HCT116 (cell line): ENCODE results near the gene POMGNT2. TPM values are rescaled to one million over a fixed set of nuclear protein-coding genes. Genes with fewer than 3 reads are reported as not detected.

ENCODE experiments used
- ATAC-seq: fragments of 200-7000 bp; cut with Tn5 transposase; 2 replicates; pipeline ENCODE4 v1.9.1; 2020; ENCODE audit warnings: mild to moderate bottlenecking, moderate library complexity
- BruUV-seq: library from RNA; stranded (reverse); fragments of 400-500 nt; replicated peaks from 2 replicates; lab custom pipeline; 2021; lab: Mats Ljungman, UMichigan
- CTCF ChIA-PET: fragments of 300-600 bp; sonication (Branson Sonifier 250); formaldehyde crosslinking; loops from one replicate; lab custom pipeline; 2021; ENCODE audit warnings: antibody characterized with exemption; lab: Charles Lee
- POLR2A ChIA-PET: fragments of 300-600, 350-600 bp; sonication (Branson Sonifier 250); formaldehyde crosslinking; loops from one replicate; lab custom pipeline; 2021; ENCODE audit warnings: antibody characterized with exemption; lab: Charles Lee
- RAD21 ChIA-PET, 2 experiments: fragments of 300-600 bp; sonication (Branson Sonifier 250); formaldehyde crosslinking; loops; one replicate each; lab custom pipeline; 2023; ENCODE audit warnings: low total read pairs in 2 of 2; ENCODE audit not compliant: uncharacterized antibody in 2 of 2, unreplicated experiment in 2 of 2, low non-redundant PET in 1 of 2; lab: Charles Lee
- DNase-seq: peaks from one replicate; pipeline ENCODE4 v3.0.0-alpha.2; 2010; ENCODE audit warnings: low read depth, low spot score
- H2AFZ ChIP-seq: fragments of 200-600 bp; shearing (Covaris generic), sonication (generic); 2 replicates; pipeline ENCODE4 v1.6.1; 2017; ENCODE audit warnings: low read depth, mixed run types, mixed read lengths, antibody characterized with exemption, low read length; ENCODE audit not compliant: poor library complexity, severe bottlenecking
- H3K27ac ChIP-seq: 2 replicates; pipeline ENCODE4 v1.5.1; 2012; ENCODE audit warnings: low read depth, low read length
- H3K27me3 ChIP-seq: fragments of 200-600 bp; sonication (generic); 2 replicates; pipeline ENCODE4 v1.6.1; 2016; ENCODE audit warnings: mixed run types, low read length, mixed read lengths; ENCODE audit not compliant: insufficient read depth
- H3K36me3 ChIP-seq, 2 experiments: fragments of 200-500 bp in 1 of 2; fragments of 200-600 bp in 1 of 2; sonication (Bioruptor generic) in 1 of 2; sonication (generic) in 1 of 2; 2 replicates each; pipeline versions ENCODE4 v1.5.1 to v1.6.1; 2014 to 2016; ENCODE audit warnings: low read length in 2 of 2, inconsistent platforms in 1 of 2, mixed read lengths in 1 of 2, mixed run types in 1 of 2; ENCODE audit not compliant: insufficient read depth in 2 of 2, control insufficient read depth in 1 of 2
- H3K4me1 ChIP-seq, 2 experiments: fragments of 200-600 bp in 1 of 2; sonication (generic) in 1 of 2; 2 replicates each; pipeline versions ENCODE4 v1.5.1 to v1.6.1; 2012 to 2017; ENCODE audit warnings: low read length in 2 of 2, inconsistent platforms in 1 of 2, mild to moderate bottlenecking in 1 of 2, mixed read lengths in 1 of 2, mixed run types in 1 of 2, moderate library complexity in 1 of 2; ENCODE audit not compliant: insufficient read depth in 2 of 2, control insufficient read depth in 1 of 2
- H3K4me2 ChIP-seq: fragments of 200-600 bp; sonication (generic); 2 replicates; pipeline ENCODE4 v1.6.1; 2017; ENCODE audit warnings: mixed run types, low read length, mixed read lengths
- H3K4me3 ChIP-seq, 2 experiments: fragments of 200-600 bp in 1 of 2; sonication (generic) in 1 of 2; replicated peaks in 1 of 2; 2 replicates each; pipeline ENCODE4 v1.5.1; 2011 to 2016; ENCODE audit warnings: low read length in 2 of 2, control low read depth in 1 of 2, low read depth in 1 of 2, mild to moderate bottlenecking in 1 of 2, mixed read lengths in 1 of 2, mixed run types in 1 of 2
- H3K79me2 ChIP-seq: fragments of 200-600 bp; sonication (generic); 2 replicates; pipeline ENCODE4 v1.6.1; 2017; ENCODE audit warnings: mild to moderate bottlenecking, mixed run types, low read length, moderate library complexity, mixed read lengths; ENCODE audit not compliant: insufficient read depth
- H3K9ac ChIP-seq: fragments of 200-600 bp; sonication (generic); 2 replicates; pipeline ENCODE4 v1.6.1; 2016; ENCODE audit warnings: low read length, mixed read lengths
- H3K9me2 ChIP-seq: fragments of 200-600 bp; sonication (generic), shearing (Covaris generic); 2 replicates; pipeline ENCODE4 v1.6.1; 2017; ENCODE audit warnings: mixed run types, mild to moderate bottlenecking, moderate library complexity; ENCODE audit not compliant: insufficient read depth
- H3K9me3 ChIP-seq, 2 experiments: fragments of 200-500 bp in 1 of 2; fragments of 200-600 bp in 1 of 2; sonication (Bioruptor generic) in 1 of 2; sonication (generic) in 1 of 2; 2 replicates each; pipeline ENCODE4 v1.6.1; 2014 to 2017; ENCODE audit warnings: low read length in 2 of 2, mixed read lengths in 2 of 2, inconsistent platforms in 1 of 2, low read depth in 1 of 2, mild to moderate bottlenecking in 1 of 2, mixed run types in 1 of 2, moderate library complexity in 1 of 2; ENCODE audit not compliant: control insufficient read depth in 1 of 2, insufficient read depth in 1 of 2
- H4K20me1 ChIP-seq: fragments of 200-600 bp; sonication (generic), shearing (Covaris generic); 2 replicates; pipeline ENCODE4 v1.6.1; 2017; ENCODE audit warnings: mixed run types, mild to moderate bottlenecking, moderate library complexity; ENCODE audit not compliant: insufficient read depth
- ATF3 ChIP-seq: IDR thresholded peaks from 2 replicates; pipeline ENCODE4 v1.6.1; 2012
- CTCF ChIP-seq, 3 experiments: fragments of 200-600 bp in 1 of 3; sonication (generic) in 1 of 3; IDR thresholded peaks in 2 of 3; conservative IDR thresholded peaks in 1 of 3; 2 replicates each; pipeline ENCODE4 v1.5.1; 2012 to 2017; ENCODE audit warnings: low read depth in 2 of 3, low read length in 2 of 3, antibody characterized with exemption in 1 of 3, borderline replicate concordance in 1 of 3, control low read depth in 1 of 3, mild to moderate bottlenecking in 1 of 3, mixed read lengths in 1 of 3, mixed run types in 1 of 3, moderate library complexity in 1 of 3; ENCODE audit not compliant: insufficient read depth in 1 of 3
- EGR1 ChIP-seq: IDR thresholded peaks from 2 replicates; pipeline ENCODE4 v1.6.1; 2012; ENCODE audit warnings: low read depth
- ELF1 ChIP-seq: IDR thresholded peaks from 2 replicates; pipeline ENCODE4 v1.6.1; 2012; ENCODE audit warnings: low read depth, borderline replicate concordance
- EZH2 ChIP-seq: fragments of 200-600 bp; sonication (generic); IDR thresholded peaks from 2 replicates; pipeline ENCODE4 v1.6.1; 2017; ENCODE audit warnings: antibody characterized with exemption, mixed run types
- EZH2phosphoT487 ChIP-seq: fragments of 200-600 bp; IDR thresholded peaks from 2 replicates; pipeline ENCODE4 v1.6.1; 2018; ENCODE audit warnings: antibody characterized with exemption, borderline replicate concordance
- JUND ChIP-seq: IDR thresholded peaks from 2 replicates; pipeline ENCODE4 v1.6.1; 2012
- POLR2A ChIP-seq: IDR thresholded peaks from 2 replicates; pipeline ENCODE4 v1.7.0; 2011; ENCODE audit warnings: borderline replicate concordance; ENCODE audit not compliant: insufficient read depth, insufficient read length; ENCODE audit errors: extremely low read depth
- POLR2AphosphoS5 ChIP-seq: IDR thresholded peaks from 2 replicates; pipeline ENCODE4 v1.6.1; 2011; ENCODE audit warnings: mild to moderate bottlenecking, low read depth, low read length, moderate library complexity
- RAD21 ChIP-seq: IDR thresholded peaks from 2 replicates; pipeline ENCODE4 v1.6.1; 2012; ENCODE audit warnings: low read depth, mild to moderate bottlenecking
- SP1 ChIP-seq: IDR thresholded peaks from 2 replicates; pipeline ENCODE4 v1.6.1; 2012; ENCODE audit warnings: low read depth
- YY1 ChIP-seq: IDR thresholded peaks from 2 replicates; pipeline ENCODE4 v1.6.1; 2011; ENCODE audit warnings: low read length, low read depth, moderate library complexity, mild to moderate bottlenecking; ENCODE audit not compliant: insufficient replicate concordance; ENCODE audit errors: extremely low read depth
- ZBTB33 ChIP-seq: IDR thresholded peaks from 2 replicates; pipeline ENCODE4 v1.6.1; 2011; ENCODE audit warnings: mild to moderate bottlenecking, low read length, moderate library complexity; ENCODE audit not compliant: insufficient replicate concordance; ENCODE audit errors: extremely low read depth
- ZFX ChIP-seq: fragments of 450-650 bp; IDR thresholded peaks from 2 replicates; pipeline ENCODE4 v1.6.1; 2017
- ZNF274 ChIP-seq: fragments of 200-500 bp; sonication (Bioruptor generic); IDR thresholded peaks from 2 replicates; pipeline ENCODE4 v1.6.1; 2014; ENCODE audit warnings: mild to moderate bottlenecking, low read depth, low read length, inconsistent platforms
- intact Hi-C: fragments of 100-400 bp; cut with micrococcal nuclease; formaldehyde crosslinking; loops from 2 replicates; pipeline ENCODE4 v1.10.0; 2022
- total RNA-seq: library from RNA; stranded (reverse); gene quantifications from one replicate; pipeline ENCODE4 v1.2.1, GENCODE V29; 2021; ENCODE audit not compliant: unreplicated experiment

POMGNT2 gene
- total RNA-seq, 1 experiment from 2014 or later: 21.6 TPM

- TF ChIP-seq ATF3 (no peak), ELF1 (no peak), EZH2phosphoT487 (no peak)
- TF ChIP-seq, all 23 proteins: peak for 0
Measured at GRCh38 chr3:43035801-43036365, 70.0 kb downstream of the POMGNT2 start (continued).

- ChIA-PET CTCF (interaction anchor here (0.8 kb wide), 1 partner anchor 36 kb away, joined by 5 read pairs; no protein-coding TSS in a partner anchor), RAD21 (no interaction called here), POLR2A (no interaction called here)
- Histone ChIP-seq H3K79me2 (no peaks in the 10 kb centered on the region), H3K4me2 (no peak overlapping the region), H3K36me3 (no peaks in the 10 kb centered on the region), H3K27me3 (no peaks in the 10 kb centered on the region; the same call in 1 of the 2 replicates), H4K20me1 (no peaks in the 10 kb centered on the region), H3K9me2 (no peaks in the 10 kb centered on the region), H3K27ac (no peak overlapping the region), H3K9me3 (no peaks in the 10 kb centered on the region), H3K4me1 (no peaks in the 10 kb centered on the region), H3K4me3 (no peak overlapping the region), H3K9ac (no peak overlapping the region), H2AFZ (no peak overlapping the region)
- BruUV-seq: no TSS peak
- ATAC-seq (no peak), DNase-seq (no peak)
- TF ChIP-seq YY1: no peak
- no peak for TF ChIP-seq ZBTB33
- no peak for TF ChIP-seq RAD21
- TF ChIP-seq SP1: no peak
- no peak for TF ChIP-seq CTCF (IDR thresholded peaks at IDR 0.05 in 2 of 3, conservative IDR thresholded peaks at IDR 0.05 in 1 of 3; ENCODE audit: borderline replicate concordance in 1 of 3, insufficient read depth in 1 of 3, low read depth in 2 of 3, low read length in 2 of 3)
- TF ChIP-seq POLR2AphosphoS5: no peak
- TF ChIP-seq EGR1: no peak
- TF ChIP-seq JUND: no peak
- no peak for TF ChIP-seq ZNF274
- no peak for TF ChIP-seq ELF1
- TF ChIP-seq EZH2: no peak
- TF ChIP-seq ZFX: no peak
- TF ChIP-seq EZH2phosphoT487: no peak
- no peak for TF ChIP-seq POLR2A
- intact Hi-C loops: no loop called here
Measured at GRCh38 chr3:43034911-43035310, 71.0 kb downstream of the POMGNT2 start.
